Natural killer cell treated with Interleukin-12 subunit alpha and Interleukin-12 subunit beta and Interleukin-15 and Interleukin-18, amount 100 ng/mL, for 72 hours (primary cell): Measurements from ENCODE around the gene MIA2. TPM values are rescaled to one million over a fixed set of nuclear protein-coding genes. Genes with fewer than 3 reads are reported as not detected.

Experiments
- ATAC-seq, 2 donors: fragments of 150-1000 bp; cut with Tn5 transposase in 1 of 2; sonication (Bioruptor Pico), chemical (Tn5 transposase) in 1 of 2; 2 replicates each; pipeline ENCODE4 v1.10.0; 2021
- DNase-seq: peaks from one replicate; pipeline ENCODE4 v3.0.0; 2022; ENCODE audit warnings: low spot score
- H3K27ac Mint-ChIP-seq, 2 donors: 1 replicate in 1 of 2; 2 replicates in 1 of 2; pipeline ENCODE4 v1.8.0; 2022; ENCODE audit warnings: mixed read lengths in 2 of 2, mild to moderate bottlenecking in 1 of 2, moderate library complexity in 1 of 2
- H3K27me3 Mint-ChIP-seq, 2 donors: 1 replicate in 1 of 2; 2 replicates in 1 of 2; pipeline ENCODE4 v1.8.0; 2022; ENCODE audit warnings: mixed read lengths in 2 of 2
- H3K36me3 Mint-ChIP-seq: one replicate; pipeline ENCODE4 v1.8.0; 2022; ENCODE audit warnings: mixed read lengths
- H3K4me1 Mint-ChIP-seq, 2 donors: 1 replicate in 1 of 2; 2 replicates in 1 of 2; pipeline ENCODE4 v1.8.0; 2022; ENCODE audit warnings: low read depth in 2 of 2, mixed read lengths in 2 of 2, mild to moderate bottlenecking in 1 of 2
- H3K4me3 Mint-ChIP-seq: one replicate; pipeline ENCODE4 v1.8.0; 2022; ENCODE audit warnings: mixed read lengths
- H3K9me3 Mint-ChIP-seq: 2 replicates; pipeline ENCODE4 v1.8.0; 2022; ENCODE audit warnings: mixed read lengths
- total RNA-seq, 2 donors: library from RNA; stranded (reverse); gene quantifications; one replicate each; pipeline ENCODE4 v1.2.3, GENCODE V29; 2022

Gene MIA2
- total RNA-seq, 2 donors from 2014 or later = 26.1 to 26.9 TPM

GRCh38 chr14:39381366-39381765 lies 147.7 kb downstream of the MIA2 start:
- H3K4me1 Mint-ChIP-seq = peaks cover 26 to 31% of the 10 kb centered on the region in 2 donors
- peak overlapping the region in 1 of 2 donors; percentile 54 for H3K27ac Mint-ChIP-seq
- peak overlapping the region; percentile 19 for H3K4me3 Mint-ChIP-seq
- no peaks in the 10 kb centered on the region for H3K9me3 Mint-ChIP-seq
- DNase-seq (no peak), ATAC-seq (no peak)
- H3K27me3 Mint-ChIP-seq = no peaks in the 10 kb centered on the region
- peaks cover under 1% of the 10 kb centered on the region for H3K36me3 Mint-ChIP-seq

GRCh38 chr14:39382463-39382862 lies 148.7 kb downstream of the MIA2 start:
- no peak for DNase-seq
- peaks cover 6% of the 10 kb centered on the region for H3K36me3 Mint-ChIP-seq
- peak overlapping the region in 1 of 2 donors; percentile 1 for H3K27ac Mint-ChIP-seq
- no peaks in the 10 kb centered on the region for H3K9me3 Mint-ChIP-seq
- H3K4me3 Mint-ChIP-seq = no peak overlapping the region
- peaks cover 26 to 27% of the 10 kb centered on the region in 2 donors for H3K4me1 Mint-ChIP-seq
- no peak for ATAC-seq
- H3K27me3 Mint-ChIP-seq = no peaks in the 10 kb centered on the region

DNA sequence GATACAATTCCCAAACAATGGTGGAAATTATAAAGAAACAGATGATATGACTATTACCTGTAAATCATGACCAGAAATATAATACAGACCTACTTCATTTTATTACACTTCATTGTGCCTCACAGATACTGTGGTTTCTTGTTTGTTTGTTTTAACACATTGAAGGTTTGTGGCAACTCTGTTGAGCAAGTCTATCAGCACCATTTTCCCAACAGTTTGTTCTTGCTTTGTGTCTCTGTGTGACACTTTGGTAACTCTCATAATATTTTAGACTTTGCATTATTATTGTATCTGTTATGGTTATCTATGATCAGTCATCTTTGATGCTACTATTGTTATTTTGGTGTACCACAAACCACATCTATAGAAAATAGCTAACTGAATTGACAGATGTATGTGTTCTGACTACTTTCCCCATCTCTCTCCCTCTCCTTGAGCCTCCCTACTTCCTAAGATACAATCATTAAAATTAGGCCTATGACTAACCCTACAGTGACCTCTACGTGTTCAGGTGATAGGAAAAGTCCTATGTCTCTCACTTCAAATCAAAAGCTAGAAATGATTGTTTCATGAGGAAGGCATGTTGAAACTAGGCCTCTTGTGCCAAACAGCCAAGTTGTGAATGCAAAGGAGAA lies 149.4 kb downstream of the MIA2 start:
- Mint-ChIP-seq H3K4me1 (peaks cover 26 to 27% of the 10 kb centered on the region in 2 donors), H3K4me3 (no peak overlapping the region)

DNA sequence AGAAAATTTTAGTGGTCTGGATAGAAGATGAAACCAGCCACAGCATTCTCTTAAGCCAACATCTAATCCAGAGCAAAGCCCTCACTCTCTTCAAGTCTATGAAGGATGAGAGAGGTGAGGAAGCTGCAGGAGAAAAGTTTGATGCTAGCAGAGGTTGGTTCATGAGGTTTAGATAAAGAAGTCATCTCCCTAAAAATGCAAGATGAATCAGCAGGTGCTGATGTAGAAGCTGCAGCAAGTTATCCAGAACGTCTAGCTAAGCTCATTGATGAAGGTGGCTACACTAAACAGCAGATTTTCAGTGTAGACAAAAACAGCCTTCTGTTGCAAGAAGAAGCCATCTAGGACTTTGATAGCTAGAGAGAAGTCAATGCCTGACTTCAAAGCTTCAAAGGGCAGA lies 150.0 kb downstream of the MIA2 start:
- ATAC-seq (no peak), DNase-seq (no peak)
- Mint-ChIP-seq H3K27ac (peak overlapping the region in 1 of 2 donors; percentile 16), H3K9me3 (no peaks in the 10 kb centered on the region), H3K27me3 (no peaks in the 10 kb centered on the region), H3K4me3 (no peak overlapping the region), H3K4me1 (peaks cover 26 to 27% of the 10 kb centered on the region in 2 donors), H3K36me3 (peaks cover 6% of the 10 kb centered on the region)

More for the DNA sequence above, 149.4 kb downstream of the MIA2 start:
- ATAC-seq (peak; percentile 48 to 62), DNase-seq (no peak)
- Mint-ChIP-seq H3K27ac (peak overlapping the region in 1 of 2 donors; percentile 16), H3K27me3 (no peaks in the 10 kb centered on the region), H3K9me3 (no peaks in the 10 kb centered on the region), H3K36me3 (peaks cover 6% of the 10 kb centered on the region)

- DNase-seq = no peak
- Mint-ChIP-seq H3K27ac (no peak overlapping the region), H3K4me1 (peaks cover 26 to 27% of the 10 kb centered on the region in 2 donors), H3K36me3 (peaks cover 6% of the 10 kb centered on the region), H3K9me3 (no peaks in the 10 kb centered on the region), H3K27me3 (no peaks in the 10 kb centered on the region), H3K4me3 (no peak overlapping the region)
- ATAC-seq = no peak
Measured at GRCh38 chr14:39384177-39384576, 150.5 kb downstream of the MIA2 start.

GRCh38 chr14:39393289-39393688 lies 159.6 kb downstream of the MIA2 start:
- no peaks in the 10 kb centered on the region for H3K4me1 Mint-ChIP-seq
- H3K9me3 Mint-ChIP-seq = no peaks in the 10 kb centered on the region
- H3K4me3 Mint-ChIP-seq = no peak overlapping the region
- ATAC-seq = no peak
- H3K27ac Mint-ChIP-seq = no peak overlapping the region
- no peaks in the 10 kb centered on the region for H3K36me3 Mint-ChIP-seq
- no peak for DNase-seq
- no peaks in the 10 kb centered on the region for H3K27me3 Mint-ChIP-seq

DNA sequence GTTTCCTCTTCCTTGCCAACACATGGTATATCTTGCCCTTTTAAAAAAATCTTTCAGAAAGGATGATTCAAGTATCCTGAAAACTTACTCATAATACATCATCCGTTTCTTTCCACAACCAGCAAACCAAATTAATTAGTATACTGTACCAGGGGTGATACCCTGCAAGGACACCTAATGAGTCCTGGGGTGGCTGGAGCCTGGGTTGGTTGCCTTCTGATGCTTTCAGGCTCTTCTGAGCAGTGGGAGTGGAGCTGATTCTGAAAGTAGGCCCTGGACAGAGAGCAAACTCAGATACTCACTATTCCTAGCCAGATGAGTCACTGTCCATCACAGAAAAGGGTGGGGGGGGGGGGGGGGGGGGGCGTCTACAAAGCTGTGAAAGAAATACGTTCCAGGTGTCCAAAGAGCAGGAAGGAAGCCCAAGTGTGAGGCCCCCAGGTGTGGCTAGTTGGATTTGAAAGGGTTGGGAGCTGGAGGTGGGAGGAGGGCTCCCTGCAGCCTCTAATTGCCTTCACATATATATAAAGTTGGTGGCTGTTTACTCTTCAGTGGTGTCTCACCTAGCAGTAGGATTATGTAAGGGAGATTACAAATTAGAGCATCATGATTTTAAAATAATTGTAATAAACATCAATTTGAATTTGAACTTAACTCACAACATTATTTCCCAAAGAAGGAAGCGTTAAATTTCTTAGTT lies 162.0 kb downstream of the MIA2 start:
- Mint-ChIP-seq H3K36me3 (no peaks in the 10 kb centered on the region), H3K4me3 (no peak overlapping the region), H3K9me3 (no peaks in the 10 kb centered on the region), H3K4me1 (no peaks in the 10 kb centered on the region), H3K27me3 (no peaks in the 10 kb centered on the region), H3K27ac (no peak overlapping the region)
- DNase-seq (no peak), ATAC-seq (no peak)

DNA sequence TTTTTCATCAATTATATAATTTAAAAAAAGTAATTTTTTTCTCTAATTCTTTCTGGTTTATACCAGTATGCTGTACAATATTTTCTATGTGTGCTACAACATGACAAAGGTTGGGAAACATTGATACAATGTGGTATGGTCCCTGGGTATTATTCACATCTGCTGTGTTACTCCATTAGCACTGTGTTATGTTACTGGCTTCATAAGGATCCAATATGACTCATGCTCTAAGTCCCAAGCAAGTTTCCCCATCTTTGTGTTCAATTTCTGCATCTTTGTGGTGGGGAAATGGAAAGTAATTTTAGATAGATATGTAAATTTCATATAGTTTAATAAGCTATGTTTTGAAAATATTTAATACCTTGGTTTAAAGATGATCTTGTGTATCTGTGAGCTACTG lies 162.7 kb downstream of the MIA2 start:
- ATAC-seq (no peak), DNase-seq (no peak)
- Mint-ChIP-seq H3K9me3 (no peaks in the 10 kb centered on the region), H3K27me3 (no peaks in the 10 kb centered on the region), H3K4me3 (no peak overlapping the region), H3K4me1 (no peaks in the 10 kb centered on the region), H3K27ac (no peak overlapping the region), H3K36me3 (no peaks in the 10 kb centered on the region)

GRCh38 chr14:39398382-39398781 lies 164.7 kb downstream of the MIA2 start:
- Mint-ChIP-seq H3K36me3 (no peaks in the 10 kb centered on the region), H3K9me3 (no peaks in the 10 kb centered on the region), H3K27ac (no peak overlapping the region), H3K4me3 (no peak overlapping the region), H3K27me3 (no peaks in the 10 kb centered on the region), H3K4me1 (no peaks in the 10 kb centered on the region)
- DNase-seq = no peak
- no peak for ATAC-seq

DNA sequence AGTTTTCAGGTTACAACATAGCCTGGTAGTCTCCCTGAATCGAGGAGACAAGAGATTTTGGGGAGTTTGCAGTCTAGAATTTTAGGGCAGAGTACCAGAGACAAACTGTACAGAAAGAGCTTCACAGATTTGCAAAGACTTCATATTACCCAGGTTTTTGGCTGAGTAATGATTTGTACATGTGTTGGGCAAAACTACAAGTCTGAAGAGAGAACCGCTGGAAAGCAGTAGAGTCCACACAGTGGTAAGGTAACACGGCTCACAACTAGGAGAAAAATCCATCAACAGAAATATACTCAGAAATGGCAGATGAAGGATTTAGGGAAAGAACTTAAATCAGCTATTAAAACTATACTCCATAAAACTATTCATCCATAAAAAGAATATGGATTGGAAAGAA lies 172.8 kb downstream of the MIA2 start:
- H3K9me3 Mint-ChIP-seq = peaks cover 3% of the 10 kb centered on the region
- no peak overlapping the region for H3K4me3 Mint-ChIP-seq
- peaks cover 6% of the 10 kb centered on the region for H3K36me3 Mint-ChIP-seq
- no peak overlapping the region for H3K27ac Mint-ChIP-seq
- H3K4me1 Mint-ChIP-seq = peaks cover 35% of the 10 kb centered on the region in 2 donors
- no peaks in the 10 kb centered on the region for H3K27me3 Mint-ChIP-seq
- no peak for ATAC-seq
- no peak for DNase-seq

DNA sequence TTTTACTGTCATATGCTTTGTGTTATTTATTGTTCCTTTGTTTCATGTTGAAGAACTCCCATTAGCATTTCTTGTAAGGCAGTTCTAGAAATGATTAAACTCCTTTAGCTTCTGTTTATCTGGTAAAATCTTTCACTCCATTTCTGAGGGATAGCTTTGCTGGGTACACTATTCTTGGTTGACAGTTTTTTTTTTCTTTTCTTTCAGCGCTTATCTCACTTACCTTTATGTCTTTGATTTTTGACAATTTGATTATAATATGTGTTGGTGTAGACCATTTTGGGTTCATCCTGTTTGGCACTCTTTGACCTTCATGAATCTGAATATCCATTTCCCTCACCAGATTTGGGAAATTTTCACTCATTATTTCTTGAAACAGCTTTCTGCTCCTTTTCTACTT lies 182.4 kb downstream of the MIA2 start:
- peaks cover 26% of the 10 kb centered on the region for H3K36me3 Mint-ChIP-seq
- DNase-seq = no peak
- H3K4me3 Mint-ChIP-seq = no peak overlapping the region
- H3K27ac Mint-ChIP-seq = no peak overlapping the region
- peaks cover 12 to 16% of the 10 kb centered on the region in 2 donors for H3K4me1 Mint-ChIP-seq
- peaks cover 8% of the 10 kb centered on the region for H3K9me3 Mint-ChIP-seq
- no peaks in the 10 kb centered on the region for H3K27me3 Mint-ChIP-seq
- ATAC-seq = no peak

GRCh38 chr14:39417014-39417413 lies 183.3 kb downstream of the MIA2 start:
- Mint-ChIP-seq H3K4me1 (peaks cover 19 to 23% of the 10 kb centered on the region in 2 donors), H3K27me3 (no peaks in the 10 kb centered on the region), H3K36me3 (peaks cover 26% of the 10 kb centered on the region), H3K9me3 (peaks cover 8% of the 10 kb centered on the region), H3K27ac (no peak overlapping the region), H3K4me3 (no peak overlapping the region)
- ATAC-seq (no peak), DNase-seq (no peak)

DNA sequence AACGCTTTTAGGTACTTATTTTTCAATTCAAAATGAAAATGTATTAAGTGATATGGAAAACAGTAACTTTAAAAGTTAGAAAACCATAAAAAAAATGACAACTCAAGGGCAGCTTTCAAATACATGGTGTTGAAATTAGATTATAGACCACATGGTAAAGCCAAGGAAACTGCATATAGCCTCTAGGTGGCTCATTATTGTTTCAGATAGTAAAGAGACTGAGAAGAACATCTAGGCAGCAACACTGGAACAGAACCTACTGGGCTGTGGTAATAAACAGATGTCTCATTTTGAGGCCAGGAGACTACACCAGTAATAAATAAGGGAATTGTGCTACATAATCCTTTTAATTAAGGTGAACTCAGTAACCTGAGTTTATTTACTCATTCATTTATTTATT lies 185.6 kb downstream of the MIA2 start:
- Mint-ChIP-seq H3K27ac (no peak overlapping the region), H3K4me1 (peaks cover 25 to 35% of the 10 kb centered on the region in 2 donors), H3K27me3 (no peaks in the 10 kb centered on the region), H3K36me3 (peaks cover 18% of the 10 kb centered on the region), H3K4me3 (no peak overlapping the region), H3K9me3 (peaks cover 8% of the 10 kb centered on the region)
- no peak for DNase-seq
- ATAC-seq = no peak

DNA sequence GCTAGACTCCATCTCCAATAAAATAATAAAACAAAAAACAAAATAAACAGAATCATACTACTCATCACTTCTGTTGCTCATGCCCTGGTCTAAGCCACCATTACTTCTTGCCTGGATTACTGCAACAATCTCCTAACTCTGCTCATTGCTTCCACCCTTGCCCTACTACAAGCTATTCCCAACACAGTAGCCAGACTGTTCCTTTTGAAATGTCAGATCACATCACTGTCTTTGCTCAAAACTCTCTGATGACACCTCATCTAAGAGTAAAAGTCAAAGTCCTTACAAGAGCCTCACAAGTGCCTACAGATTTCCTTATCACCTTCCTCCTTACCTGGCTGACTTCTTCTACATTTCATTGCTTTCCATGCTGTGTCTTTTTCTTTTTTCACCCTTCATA lies 188.5 kb downstream of the MIA2 start:
- H3K4me3 Mint-ChIP-seq = no peak overlapping the region
- DNase-seq (no peak), ATAC-seq (no peak)
- peaks cover under 1% of the 10 kb centered on the region for H3K9me3 Mint-ChIP-seq
- H3K4me1 Mint-ChIP-seq = peaks cover 29 to 36% of the 10 kb centered on the region in 2 donors
- no peaks in the 10 kb centered on the region for H3K27me3 Mint-ChIP-seq
- H3K36me3 Mint-ChIP-seq = peaks cover 5% of the 10 kb centered on the region
- no peak overlapping the region for H3K27ac Mint-ChIP-seq
